ENCODE measurements around the gene FOXD3. TPM values are rescaled to one million over a fixed set of nuclear protein-coding genes. Genes with fewer than 3 reads are reported as not detected.

FOXD3 gene
- total RNA-seq, 1 experiment from 2014 or later = not detected

- CTCF ChIA-PET = no interaction called here
- H3K27me3 Mint-ChIP-seq (ENCODE audit: insufficient read depth, unreplicated experiment) = no peaks in the 10 kb centered on the region
- peaks cover 6% of the 10 kb centered on the region for H3K9me3 Mint-ChIP-seq (ENCODE audit: unreplicated experiment)
- intact Hi-C loops (cut with micrococcal nuclease) = no loop called here
- no peak overlapping the region for H3K4me3 Mint-ChIP-seq (ENCODE audit: unreplicated experiment)
- H3K4me1 Mint-ChIP-seq (ENCODE audit: insufficient read depth, unreplicated experiment) = no peaks in the 10 kb centered on the region
- H3K36me3 Mint-ChIP-seq (ENCODE audit: insufficient read depth, unreplicated experiment) = no peaks in the 10 kb centered on the region
- no peak overlapping the region for H3K27ac Mint-ChIP-seq (ENCODE audit: low read depth, unreplicated experiment)
- POLR2A ChIA-PET = interaction anchor here (0.5 kb wide), 1 partner anchor 20 kb away, joined by 3 read pairs; no protein-coding TSS in a partner anchor
- BruUV-seq (replicated peaks) = no TSS peak
- no peak for TF ChIP-seq CTCF (IDR thresholded peaks at IDR 0.05; ENCODE audit: unreplicated experiment)
- DNase-seq (ENCODE audit: unreplicated experiment) = no peak
These were observed 1.8 kb downstream of the FOXD3 start for GRCh38 chr1:63323865-63324778.

GRCh38 chr1:63324779-63325119 is 2.4 kb downstream of the FOXD3 start:
- Mint-ChIP-seq H3K27ac (ENCODE audit: low read depth, unreplicated experiment) (no peak overlapping the region), H3K36me3 (ENCODE audit: insufficient read depth, unreplicated experiment) (no peaks in the 10 kb centered on the region), H3K27me3 (ENCODE audit: insufficient read depth, unreplicated experiment) (no peaks in the 10 kb centered on the region), H3K9me3 (ENCODE audit: unreplicated experiment) (no peaks in the 10 kb centered on the region), H3K4me3 (ENCODE audit: unreplicated experiment) (no peak overlapping the region), H3K4me1 (ENCODE audit: insufficient read depth, unreplicated experiment) (no peaks in the 10 kb centered on the region)
- intact Hi-C loops (cut with micrococcal nuclease) = loop anchor here (5.0 kb wide), 1 partner anchor 198 kb away; the partner anchor contains the start of genes EFCAB7 and ITGB3BP
- TF ChIP-seq CTCF (IDR thresholded peaks at IDR 0.05; ENCODE audit: unreplicated experiment) = no peak
- BruUV-seq (replicated peaks) = no TSS peak
- DNase-seq (ENCODE audit: unreplicated experiment) = no peak
- ChIA-PET CTCF (interaction anchor here (0.6 kb wide), 1 partner anchor 742 kb away, joined by 3 read pairs; no protein-coding TSS in a partner anchor), POLR2A (no interaction called here)

GRCh38 chr1:63325279-63325985 is 3.1 kb downstream of the FOXD3 start:
- intact Hi-C loops (cut with micrococcal nuclease) = loop anchor here (5.0 kb wide), 1 partner anchor 197 kb away; the partner anchor contains the start of genes EFCAB7 and ITGB3BP

More at GRCh38 chr1:63325279-63325985, 3.1 kb downstream of the FOXD3 start:
- Mint-ChIP-seq H3K27me3 (ENCODE audit: insufficient read depth, unreplicated experiment) (peaks cover 3% of the 10 kb centered on the region), H3K27ac (ENCODE audit: low read depth, unreplicated experiment) (no peak overlapping the region), H3K4me1 (ENCODE audit: insufficient read depth, unreplicated experiment) (no peaks in the 10 kb centered on the region), H3K9me3 (ENCODE audit: unreplicated experiment) (no peaks in the 10 kb centered on the region), H3K36me3 (ENCODE audit: insufficient read depth, unreplicated experiment) (no peaks in the 10 kb centered on the region), H3K4me3 (ENCODE audit: unreplicated experiment) (no peak overlapping the region)
- CTCF ChIA-PET = interaction anchor here (0.5 to 1.2 kb wide), 7 partner anchors 11 to 910 kb away, joined by 3 to 5 read pairs (median 3); no protein-coding TSS in a partner anchor
- TF ChIP-seq CTCF (IDR thresholded peaks at IDR 0.05; ENCODE audit: unreplicated experiment) = no peak
- POLR2A ChIA-PET = no interaction called here
- BruUV-seq (replicated peaks) = no TSS peak
- DNase-seq (ENCODE audit: unreplicated experiment) = no peak
